NCI-H82 treated with DMSO at 0.1 percent for 48 hours (cell line): Measurements from ENCODE around the gene KLHL30.

Experiments used
- DNase-seq: peaks from one replicate; lab custom pipeline; 2025; ENCODE audit not compliant: unreplicated experiment; lab: John Stamatoyannopoulos, UW

Gene KLHL30

DNA sequence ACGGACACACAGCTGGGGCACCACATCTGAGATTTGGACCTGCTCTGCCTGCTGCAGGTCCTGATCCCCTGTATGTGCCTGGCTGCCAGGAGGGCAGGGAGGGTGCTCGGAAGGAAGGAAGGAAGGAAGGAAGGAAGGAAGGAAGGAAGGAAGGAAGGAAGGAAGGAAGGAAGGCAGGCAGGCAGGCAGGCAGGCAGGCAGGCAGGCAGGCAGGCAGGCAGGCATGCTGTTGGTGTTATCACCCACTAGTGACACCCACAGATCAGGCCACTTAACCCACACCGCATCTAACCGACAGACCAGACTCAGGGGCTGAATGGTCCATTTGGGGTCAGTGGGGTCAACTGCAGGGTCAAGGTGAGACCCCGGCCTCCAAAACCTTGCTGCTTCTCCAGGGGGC is 5.8 kb downstream of the KLHL30 start:
- no peak for DNase-seq

GRCh38 chr2:238145046-238145445 is 6.6 kb downstream of the KLHL30 start:
- no peak for DNase-seq

- no peak for DNase-seq
Observed at GRCh38 chr2:238145851-238146250, 7.4 kb downstream of the KLHL30 start.

DNA sequence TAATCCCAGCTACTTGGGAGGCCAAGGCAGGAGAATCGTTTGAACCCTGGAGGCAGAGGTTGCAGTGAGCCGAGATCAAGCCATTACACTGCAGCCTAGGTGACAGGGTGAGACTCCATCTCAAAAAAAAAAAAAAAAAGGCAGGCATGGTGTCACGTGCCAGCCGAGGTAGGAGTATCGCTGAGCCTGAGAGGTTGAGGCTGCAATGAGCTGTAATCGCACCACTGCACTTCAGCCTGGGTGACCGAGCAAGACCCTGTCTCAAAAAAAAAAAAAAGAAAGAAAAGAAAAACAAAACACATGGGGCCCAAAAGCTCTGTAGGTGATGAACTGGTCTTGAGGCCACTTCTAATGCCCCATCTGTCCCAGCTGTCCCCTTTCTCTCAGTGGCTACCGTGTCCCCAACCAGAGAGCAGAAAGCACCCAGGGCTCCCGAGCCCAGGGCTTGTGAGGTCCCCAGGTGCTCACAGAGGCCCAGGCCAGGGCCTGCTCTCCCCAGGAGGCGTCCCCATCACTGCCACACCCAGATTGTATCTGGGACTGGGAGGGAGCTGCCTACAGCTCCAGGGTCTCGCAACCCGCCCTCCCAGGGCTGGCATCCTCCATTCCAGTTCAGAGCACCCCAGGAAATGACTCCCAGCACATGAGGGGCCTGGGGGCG is 8.5 kb downstream of the KLHL30 start:
- DNase-seq: no peak

- no peak for DNase-seq
Observed at GRCh38 chr2:238148981-238149380, 10.5 kb downstream of the KLHL30 start.

DNA sequence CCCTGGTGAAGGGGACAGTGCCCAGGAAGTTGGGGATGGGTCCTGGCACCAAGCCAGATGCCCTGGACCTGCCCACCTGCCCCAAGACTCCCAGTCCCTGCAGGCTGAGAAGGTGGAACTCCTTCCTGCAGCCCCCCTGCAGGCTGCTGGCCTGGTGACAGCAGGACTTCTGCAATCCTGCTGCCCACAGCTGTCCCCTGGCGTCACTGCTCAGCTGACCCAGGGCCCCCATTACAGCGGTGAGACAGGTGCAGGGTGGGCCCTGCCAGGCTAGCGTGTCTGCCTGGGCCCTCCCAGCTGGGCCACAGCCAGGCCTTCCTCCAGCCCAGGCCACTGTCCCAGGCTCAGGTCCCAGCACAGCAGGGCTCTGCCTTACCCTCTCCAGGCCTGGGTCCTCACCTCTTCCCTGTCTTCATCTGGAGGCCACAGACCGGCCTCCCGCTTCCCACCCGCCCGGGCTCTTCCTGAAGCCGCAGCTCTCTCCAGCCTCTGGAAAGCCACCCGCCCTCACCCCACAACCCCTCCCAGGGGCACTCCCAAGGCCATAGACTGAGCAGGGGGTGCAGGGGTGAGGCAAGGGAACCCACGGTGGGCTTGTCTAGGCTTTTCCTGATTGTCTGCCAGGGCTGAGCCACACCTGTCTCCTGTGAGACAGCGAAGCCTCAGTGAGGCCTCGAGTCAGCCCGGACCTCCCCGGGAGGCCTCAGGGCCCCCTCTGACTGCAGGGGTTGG is 11.5 kb downstream of the KLHL30 start:
- DNase-seq: no peak

DNA sequence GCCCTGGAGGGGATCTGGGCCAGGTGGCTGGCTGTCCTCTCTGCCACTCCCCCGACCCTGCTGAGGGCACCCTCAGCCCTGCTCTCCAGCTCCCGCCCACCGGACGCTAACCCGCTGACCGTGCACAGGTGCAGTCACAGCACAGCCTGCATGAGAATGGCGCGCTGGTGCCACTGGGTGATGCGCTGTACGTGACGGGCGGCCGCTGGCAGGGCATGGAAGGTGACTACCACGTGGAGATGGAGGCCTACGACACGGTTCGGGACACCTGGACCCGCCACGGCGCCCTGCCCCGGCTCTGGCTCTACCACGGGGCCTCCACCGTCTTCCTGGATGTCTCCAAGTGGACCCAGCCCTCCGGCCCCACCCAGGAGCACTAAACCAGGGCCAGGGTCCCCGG is 12.2 kb downstream of the KLHL30 start:
- DNase-seq: no peak

DNA sequence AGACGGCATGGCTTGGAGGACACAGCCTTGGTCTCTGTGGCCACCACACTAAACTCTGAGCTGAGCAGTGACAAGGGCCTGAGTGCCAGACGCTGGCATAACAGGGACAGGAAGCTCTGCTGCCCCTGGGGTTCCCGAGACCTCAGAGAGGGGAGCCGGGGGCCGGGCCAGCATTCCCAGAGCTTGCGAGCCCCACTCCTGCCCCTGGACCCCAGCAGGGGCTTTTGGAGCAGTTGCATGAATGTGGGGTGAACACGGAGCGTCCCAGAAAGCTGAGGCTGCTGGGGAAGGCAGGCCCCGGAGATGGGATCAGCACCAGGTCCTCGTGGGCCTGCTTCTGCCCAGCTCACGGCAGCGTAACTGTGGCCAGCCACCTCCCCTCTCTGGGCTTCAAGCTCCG is 12.7 kb downstream of the KLHL30 start:
- no peak for DNase-seq

DNA sequence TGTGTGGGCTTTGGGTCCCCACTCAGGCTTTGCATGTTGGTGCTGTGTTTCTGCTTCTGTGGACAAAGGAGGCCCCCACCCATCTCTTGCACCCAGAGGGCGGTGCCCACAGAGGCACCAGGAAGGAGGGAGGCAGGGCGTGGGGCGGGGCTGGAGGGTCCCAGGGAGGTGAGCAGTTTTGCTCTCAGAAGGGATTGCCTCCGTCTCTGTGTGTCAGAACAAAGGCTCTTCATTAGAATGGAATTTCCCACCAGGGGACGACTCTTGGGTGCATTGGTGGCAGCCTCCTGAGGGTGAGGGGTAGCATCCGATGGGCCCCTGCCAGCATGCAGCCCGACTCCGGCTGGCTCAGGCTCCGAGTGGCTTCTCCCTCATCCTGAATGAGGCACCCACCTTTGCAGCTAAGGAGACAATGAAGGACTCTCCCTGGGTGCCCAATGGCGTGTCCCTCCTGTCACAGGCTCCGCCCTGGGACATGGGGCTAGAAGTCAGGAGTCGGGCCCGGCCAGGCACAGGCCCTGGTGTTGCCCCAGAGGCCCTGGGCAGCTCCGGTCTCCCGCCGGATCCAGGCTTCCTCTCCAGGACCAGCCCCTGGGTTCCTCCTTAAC is 13.3 kb downstream of the KLHL30 start:
- DNase-seq: no peak

DNA sequence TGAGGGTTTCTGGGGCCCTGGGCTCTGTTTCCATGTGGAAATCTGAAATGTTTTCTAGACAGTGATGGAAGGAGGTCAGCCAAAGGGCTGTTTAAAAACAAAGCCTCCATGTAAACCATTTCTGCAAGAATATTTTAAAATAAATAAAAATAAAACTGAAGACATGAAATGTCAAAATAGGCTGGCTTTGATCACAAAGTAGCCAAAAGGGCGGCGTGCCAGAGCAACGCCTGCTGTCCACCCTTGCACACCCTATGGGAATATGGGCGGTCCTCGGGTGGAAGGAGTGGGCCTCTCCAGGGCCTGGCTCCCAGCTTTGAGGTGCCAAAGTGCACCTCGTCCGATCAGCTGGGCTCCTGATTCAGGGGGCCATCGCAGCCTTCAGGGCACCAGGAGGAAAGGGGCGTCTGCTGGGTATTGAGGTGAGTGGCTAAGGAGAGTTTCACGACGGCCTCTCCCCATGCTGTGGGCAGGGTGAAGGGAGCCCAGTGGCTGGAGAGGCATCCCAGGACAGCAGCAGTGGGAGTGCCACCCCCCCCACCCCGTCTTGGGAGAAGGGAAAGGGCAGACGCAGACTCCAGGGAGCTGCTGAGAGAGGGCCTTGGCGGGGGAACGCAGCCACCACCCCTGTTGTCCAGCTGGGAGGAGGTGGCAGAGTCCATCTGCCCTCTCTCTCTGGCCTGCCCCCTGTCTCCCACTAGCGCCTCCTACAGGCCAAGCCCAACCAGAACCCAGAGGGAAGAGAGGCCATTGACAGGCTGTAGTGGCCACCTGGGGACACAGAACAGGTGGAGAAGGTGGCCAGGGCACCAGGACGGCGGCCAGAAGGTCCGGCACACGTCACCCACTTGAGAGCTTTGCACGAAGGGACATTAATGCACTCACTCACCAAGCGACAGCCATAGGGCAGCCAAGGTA is 14.6 kb downstream of the KLHL30 start:
- no peak for DNase-seq

DNA sequence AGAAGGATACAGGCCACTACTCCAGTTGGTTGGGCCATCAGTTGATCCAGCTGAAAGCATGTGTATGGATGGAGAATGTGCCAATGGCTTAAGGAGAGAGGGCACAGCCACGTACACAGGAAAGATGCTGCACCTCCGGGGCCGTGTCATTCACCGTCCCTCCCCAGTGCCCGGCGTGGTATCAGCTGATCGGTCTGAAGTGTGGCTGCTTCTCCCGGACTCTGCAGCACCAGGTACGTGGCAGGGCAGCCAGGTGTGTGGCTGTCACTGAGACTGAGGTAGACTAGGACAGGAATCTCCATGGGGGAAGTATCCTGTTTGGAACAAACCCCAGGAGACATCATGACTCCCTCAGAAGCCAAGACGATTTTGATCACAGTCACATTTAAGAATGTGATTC is 16.1 kb downstream of the KLHL30 start:
- DNase-seq: no peak

DNA sequence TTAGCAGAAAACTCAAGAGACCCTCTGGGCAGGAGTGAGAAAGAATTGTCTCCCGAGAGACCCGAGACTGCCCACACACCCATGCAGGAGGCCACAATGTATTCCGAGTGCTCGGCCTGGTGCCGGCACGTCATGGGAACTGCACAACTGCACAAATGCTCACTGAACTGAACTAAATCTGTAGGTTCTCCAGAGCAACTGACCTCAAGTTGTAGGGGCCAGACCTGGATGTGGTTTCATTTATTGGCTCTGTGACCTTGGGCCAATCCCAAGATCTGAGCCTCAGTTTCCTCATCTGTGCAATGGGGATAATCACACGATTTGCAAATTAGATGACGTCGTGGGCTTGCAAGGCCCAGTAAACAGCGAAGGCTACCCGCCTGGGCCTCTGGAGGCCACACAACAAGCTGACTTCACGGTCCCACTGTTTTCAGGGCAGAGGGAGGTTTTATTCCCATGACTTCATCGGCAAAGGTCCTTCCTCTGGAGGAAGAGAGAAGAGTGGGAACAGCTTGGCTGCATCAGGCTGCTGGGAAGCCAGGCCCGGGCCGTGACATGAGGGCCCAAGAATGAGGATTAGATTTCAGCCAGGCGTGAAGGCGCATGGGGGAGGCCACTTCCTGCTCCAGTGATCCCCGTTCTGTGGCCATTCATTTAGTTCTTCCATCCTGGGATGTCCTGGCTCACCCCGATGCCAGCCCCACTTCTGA is 16.7 kb downstream of the KLHL30 start:
- DNase-seq: no peak

DNA sequence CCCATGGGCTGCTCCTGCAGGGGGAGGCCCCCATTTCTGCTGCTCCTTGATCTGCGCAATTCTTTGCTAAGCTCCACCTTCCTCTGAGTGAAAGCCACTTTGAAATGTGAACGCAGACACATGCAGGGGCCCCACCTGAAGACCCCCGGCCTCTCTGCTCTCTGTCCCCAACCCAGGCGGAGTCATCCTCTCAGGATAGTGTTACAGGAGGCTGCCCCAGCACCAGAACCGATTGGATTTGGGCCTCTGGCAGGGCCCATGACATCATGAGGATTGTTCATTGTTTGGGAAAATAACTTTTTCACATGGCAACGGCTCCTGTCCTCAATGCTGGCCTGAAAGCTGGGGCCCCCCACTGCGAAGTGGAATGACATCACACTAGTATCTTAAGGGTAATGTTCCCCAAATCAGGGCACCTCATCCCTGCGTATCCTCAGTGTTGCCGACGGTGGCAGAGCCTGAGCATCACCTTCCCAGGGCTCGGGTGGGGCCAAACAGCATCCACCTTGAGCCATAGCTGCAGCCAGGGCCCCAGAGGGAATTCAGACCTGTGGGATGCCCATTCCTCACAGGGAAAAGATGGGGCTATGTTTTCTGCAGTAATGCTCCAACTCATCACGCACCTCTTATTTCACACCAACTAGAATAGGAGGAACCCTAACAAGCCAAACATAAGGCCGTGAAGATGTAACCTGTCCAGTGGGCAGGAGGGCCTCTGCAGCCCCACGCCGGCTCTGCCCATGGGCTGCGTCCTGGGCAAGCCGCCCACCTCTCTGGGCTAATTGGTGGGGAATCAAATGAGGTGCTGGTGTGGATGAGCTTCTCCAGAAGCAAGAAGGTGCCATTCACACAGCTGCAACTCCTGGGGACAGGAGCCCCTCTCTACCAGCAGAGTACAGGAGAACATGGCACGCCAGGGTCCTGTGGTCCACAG is 17.6 kb downstream of the KLHL30 start:
- DNase-seq: no peak

GRCh38 chr2:238157506-238158017 is 19.1 kb downstream of the KLHL30 start:
- no peak for DNase-seq

DNA sequence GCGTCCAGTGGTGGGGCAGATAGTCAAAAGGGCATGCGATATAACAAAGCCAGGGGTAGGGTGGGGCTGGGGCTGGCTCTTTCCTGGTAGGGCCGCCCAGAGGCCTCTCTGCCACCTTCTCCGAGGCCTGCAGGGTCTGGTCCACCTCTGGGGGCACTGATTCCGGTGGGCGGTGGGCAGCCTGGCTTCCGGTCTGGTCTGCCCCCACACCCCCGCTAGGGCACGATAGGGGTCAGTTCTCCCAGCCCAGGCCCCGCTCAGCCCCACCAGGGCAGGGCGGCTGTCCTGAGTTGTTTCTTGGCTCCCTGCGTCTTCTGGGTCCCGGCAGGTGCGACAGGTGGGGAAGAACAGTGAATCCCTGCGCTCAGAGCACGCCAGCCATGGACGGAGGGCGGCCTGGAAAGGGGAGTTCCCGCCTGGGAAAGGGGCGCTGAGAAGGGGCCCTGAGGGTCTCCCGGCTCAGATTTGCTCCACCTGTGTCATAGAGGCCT is 19.6 kb downstream of the KLHL30 start:
- DNase-seq: no peak

GRCh38 chr2:238158509-238159070 is 20.1 kb downstream of the KLHL30 start, which contains the start of gene ERFE:
TSS of gene ERFE (plus strand) at chr2:238158970. CDS start at chr2:238159008, 38 bp downstream.
- DNase-seq: no peak

GRCh38 chr2:238159071-238159539 is 20.6 kb downstream of the KLHL30 start:
- no peak for DNase-seq

DNA sequence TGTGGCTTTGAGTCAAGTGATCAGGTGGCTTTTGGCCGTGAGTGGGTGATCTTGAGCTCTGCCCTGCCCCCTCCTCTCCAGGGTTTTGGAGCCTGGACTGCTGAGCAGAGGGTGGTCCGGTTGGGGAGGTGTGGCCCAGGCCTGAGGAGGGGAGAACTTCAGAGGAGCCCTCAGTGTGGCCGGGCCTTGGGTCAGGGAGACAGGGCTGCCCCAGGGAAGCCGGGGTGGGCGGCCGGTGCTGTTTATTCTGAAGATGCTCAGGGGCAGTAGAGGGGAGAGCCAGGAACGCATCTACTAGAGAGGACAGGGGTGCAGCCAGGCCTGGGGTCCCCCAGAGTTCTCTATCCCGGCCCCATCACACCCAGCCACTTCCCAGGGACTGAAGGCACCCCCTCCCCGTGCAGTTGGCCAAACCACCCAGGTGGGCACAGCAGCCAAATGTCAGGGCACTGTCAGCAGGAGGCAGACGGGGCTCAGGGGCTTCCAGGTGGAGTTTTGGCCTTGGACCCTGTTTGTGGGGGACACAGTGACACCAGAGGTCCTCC is 21.3 kb downstream of the KLHL30 start:
- no peak for DNase-seq
